ENCODE results near the gene ZSCAN2.

DNA sequence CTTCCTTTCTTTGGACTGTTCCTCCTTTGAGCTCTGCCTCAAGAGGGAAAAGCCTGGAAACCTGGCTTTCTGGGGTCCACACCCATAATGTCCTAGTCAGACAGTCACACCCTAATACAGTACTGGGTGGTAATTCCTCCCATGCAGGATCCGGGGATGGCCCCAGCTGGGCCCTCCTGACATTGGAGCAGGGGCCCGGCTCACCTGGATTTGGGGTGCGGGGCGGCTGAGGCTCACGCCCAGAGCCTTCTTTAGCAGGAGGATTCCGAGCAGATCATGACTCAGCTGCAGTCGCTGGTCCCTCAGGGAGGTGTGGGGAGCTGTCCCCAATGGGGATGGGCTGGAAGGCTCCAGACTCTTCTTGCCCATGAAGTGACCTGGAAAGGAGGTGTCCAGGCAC lies 56.2 kb downstream of the ZSCAN2 start:
- TF ChIP-seq, protein P1, sequence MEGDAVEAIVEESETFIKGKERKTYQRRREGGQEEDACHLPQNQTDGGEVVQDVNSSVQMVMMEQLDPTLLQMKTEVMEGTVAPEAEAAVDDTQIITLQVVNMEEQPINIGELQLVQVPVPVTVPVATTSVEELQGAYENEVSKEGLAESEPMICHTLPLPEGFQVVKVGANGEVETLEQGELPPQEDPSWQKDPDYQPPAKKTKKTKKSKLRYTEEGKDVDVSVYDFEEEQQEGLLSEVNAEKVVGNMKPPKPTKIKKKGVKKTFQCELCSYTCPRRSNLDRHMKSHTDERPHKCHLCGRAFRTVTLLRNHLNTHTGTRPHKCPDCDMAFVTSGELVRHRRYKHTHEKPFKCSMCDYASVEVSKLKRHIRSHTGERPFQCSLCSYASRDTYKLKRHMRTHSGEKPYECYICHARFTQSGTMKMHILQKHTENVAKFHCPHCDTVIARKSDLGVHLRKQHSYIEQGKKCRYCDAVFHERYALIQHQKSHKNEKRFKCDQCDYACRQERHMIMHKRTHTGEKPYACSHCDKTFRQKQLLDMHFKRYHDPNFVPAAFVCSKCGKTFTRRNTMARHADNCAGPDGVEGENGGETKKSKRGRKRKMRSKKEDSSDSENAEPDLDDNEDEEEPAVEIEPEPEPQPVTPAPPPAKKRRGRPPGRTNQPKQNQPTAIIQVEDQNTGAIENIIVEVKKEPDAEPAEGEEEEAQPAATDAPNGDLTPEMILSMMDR (IDR thresholded peaks at IDR 0.05) = no peak
- TF ChIP-seq POLR2A (IDR thresholded peaks at IDR 0.05) = no peak

All from uterus (tissue), 2 donors.